Activated T-helper 2 cell treated with anti-CD3 and anti-CD28 coated beads, Interferon-gamma antibody, Interleukin-2, Interleukin-4, amounts not matched to agents 10 μg/mL and 5 μg/mL and 100 μg/mL, durations not matched to agents 14 hours and 24 hours and 36 hours (primary cell): ENCODE measurements around the gene ARPP21. TPM values are rescaled to one million over a fixed set of nuclear protein-coding genes. Genes with fewer than 3 reads are reported as not detected.

Source experiments
- DNase-seq: peaks from one replicate; pipeline ENCODE4 v3.0.0; 2021; ENCODE audit warnings: low spot score
- H3K27ac Mint-ChIP-seq: one replicate; pipeline ENCODE4 v1.8.0; 2021; ENCODE audit warnings: mixed read lengths
- H3K27me3 Mint-ChIP-seq: one replicate; pipeline ENCODE4 v1.8.0; 2021; ENCODE audit warnings: low read depth, mixed read lengths
- H3K36me3 Mint-ChIP-seq: one replicate; pipeline ENCODE4 v1.8.0; 2021; ENCODE audit warnings: low read depth, mixed read lengths
- H3K4me1 Mint-ChIP-seq: one replicate; pipeline ENCODE4 v1.8.0; 2021; ENCODE audit warnings: low read depth, mixed read lengths
- H3K4me3 Mint-ChIP-seq: one replicate; pipeline ENCODE4 v1.8.0; 2021; ENCODE audit warnings: low read depth, mild to moderate bottlenecking, moderate library complexity, mixed read lengths
- H3K9me3 Mint-ChIP-seq: one replicate; pipeline ENCODE4 v1.8.0; 2021; ENCODE audit warnings: mixed read lengths
- intact Hi-C: fragments of 100-400 bp; cut with micrococcal nuclease; formaldehyde crosslinking; loops from one replicate; pipeline ENCODE4 v1.15.1; 2023
- total RNA-seq: library from RNA; stranded (reverse); gene quantifications from 2 replicates; pipeline ENCODE4 v1.2.3, GENCODE V29; 2022

ARPP21 gene
- total RNA-seq, 1 donor from 2014 or later: 0.14 TPM

- H3K36me3 Mint-ChIP-seq: no peaks in the 10 kb centered on the region
- intact Hi-C loops: no loop called here
- no peak overlapping the region for H3K27ac Mint-ChIP-seq
- peaks cover 4% of the 10 kb centered on the region for H3K27me3 Mint-ChIP-seq
- H3K4me1 Mint-ChIP-seq: no peaks in the 10 kb centered on the region
- H3K4me3 Mint-ChIP-seq: no peak overlapping the region
- DNase-seq: no peak
- no peaks in the 10 kb centered on the region for H3K9me3 Mint-ChIP-seq
These were observed 8.1 kb downstream of the ARPP21 start for GRCh38 chr3:35647461-35647860.

GRCh38 chr3:35648347-35648746 is 9.0 kb downstream of the ARPP21 start:
- no peak for DNase-seq
- Mint-ChIP-seq H3K36me3 (no peaks in the 10 kb centered on the region), H3K27me3 (peaks cover 5% of the 10 kb centered on the region), H3K4me1 (no peaks in the 10 kb centered on the region), H3K4me3 (no peak overlapping the region), H3K27ac (no peak overlapping the region), H3K9me3 (no peaks in the 10 kb centered on the region)
- intact Hi-C loops: no loop called here

GRCh38 chr3:35649405-35649804 is 10.1 kb downstream of the ARPP21 start:
- H3K36me3 Mint-ChIP-seq: no peaks in the 10 kb centered on the region
- intact Hi-C loops: no loop called here
- H3K4me3 Mint-ChIP-seq: no peak overlapping the region
- H3K9me3 Mint-ChIP-seq: no peaks in the 10 kb centered on the region
- H3K27me3 Mint-ChIP-seq: peaks cover 6% of the 10 kb centered on the region
- no peaks in the 10 kb centered on the region for H3K4me1 Mint-ChIP-seq
- no peak for DNase-seq
- no peak overlapping the region for H3K27ac Mint-ChIP-seq

- Mint-ChIP-seq H3K36me3 (no peaks in the 10 kb centered on the region), H3K4me1 (no peaks in the 10 kb centered on the region), H3K27me3 (peaks cover 6% of the 10 kb centered on the region), H3K27ac (no peak overlapping the region), H3K9me3 (no peaks in the 10 kb centered on the region), H3K4me3 (no peak overlapping the region)
- intact Hi-C loops: no loop called here
- DNase-seq: no peak
These were observed 12.1 kb downstream of the ARPP21 start for GRCh38 chr3:35651426-35651825.

GRCh38 chr3:35651851-35652250 is 12.5 kb downstream of the ARPP21 start:
- DNase-seq: no peak
- no peaks in the 10 kb centered on the region for H3K9me3 Mint-ChIP-seq
- H3K27me3 Mint-ChIP-seq: peaks cover 6% of the 10 kb centered on the region
- H3K27ac Mint-ChIP-seq: no peak overlapping the region
- H3K36me3 Mint-ChIP-seq: no peaks in the 10 kb centered on the region
- intact Hi-C loops: no loop called here
- no peak overlapping the region for H3K4me3 Mint-ChIP-seq
- H3K4me1 Mint-ChIP-seq: no peaks in the 10 kb centered on the region

- Mint-ChIP-seq H3K4me3 (no peak overlapping the region), H3K27me3 (peaks cover 6% of the 10 kb centered on the region), H3K36me3 (no peaks in the 10 kb centered on the region), H3K27ac (no peak overlapping the region), H3K4me1 (no peaks in the 10 kb centered on the region), H3K9me3 (no peaks in the 10 kb centered on the region)
- intact Hi-C loops: no loop called here
- no peak for DNase-seq
These were observed 14.0 kb downstream of the ARPP21 start for GRCh38 chr3:35653347-35653746.

GRCh38 chr3:35654476-35654875 is 15.2 kb downstream of the ARPP21 start:
- H3K27me3 Mint-ChIP-seq: peaks cover 6% of the 10 kb centered on the region
- no peak for DNase-seq

GRCh38 chr3:35658686-35659085 is 19.4 kb downstream of the ARPP21 start:
- H3K9me3 Mint-ChIP-seq: no peaks in the 10 kb centered on the region
- DNase-seq: no peak

More at GRCh38 chr3:35654476-35654875, 15.2 kb downstream of the ARPP21 start:
- Mint-ChIP-seq H3K4me3 (no peak overlapping the region), H3K27ac (no peak overlapping the region), H3K4me1 (no peaks in the 10 kb centered on the region), H3K9me3 (no peaks in the 10 kb centered on the region), H3K36me3 (no peaks in the 10 kb centered on the region)
- intact Hi-C loops: no loop called here

GRCh38 chr3:35659768-35660167 is 20.4 kb downstream of the ARPP21 start:
- Mint-ChIP-seq H3K4me1 (no peaks in the 10 kb centered on the region), H3K36me3 (no peaks in the 10 kb centered on the region), H3K27me3 (no peaks in the 10 kb centered on the region), H3K9me3 (no peaks in the 10 kb centered on the region), H3K27ac (no peak overlapping the region), H3K4me3 (no peak overlapping the region)
- DNase-seq: no peak
- intact Hi-C loops: no loop called here

More at GRCh38 chr3:35658686-35659085, 19.4 kb downstream of the ARPP21 start:
- H3K27me3 Mint-ChIP-seq: no peaks in the 10 kb centered on the region
- no peaks in the 10 kb centered on the region for H3K36me3 Mint-ChIP-seq
- intact Hi-C loops: no loop called here
- no peaks in the 10 kb centered on the region for H3K4me1 Mint-ChIP-seq
- no peak overlapping the region for H3K27ac Mint-ChIP-seq
- no peak overlapping the region for H3K4me3 Mint-ChIP-seq

- no peaks in the 10 kb centered on the region for H3K4me1 Mint-ChIP-seq
- DNase-seq: no peak
- H3K36me3 Mint-ChIP-seq: no peaks in the 10 kb centered on the region
- H3K4me3 Mint-ChIP-seq: no peak overlapping the region
- no peaks in the 10 kb centered on the region for H3K9me3 Mint-ChIP-seq
- no peaks in the 10 kb centered on the region for H3K27me3 Mint-ChIP-seq
- intact Hi-C loops: no loop called here
- H3K27ac Mint-ChIP-seq: no peak overlapping the region
These were observed 24.1 kb downstream of the ARPP21 start for GRCh38 chr3:35663471-35663870.

GRCh38 chr3:35664460-35664919 is 25.2 kb downstream of the ARPP21 start:
- Mint-ChIP-seq H3K27ac (no peak overlapping the region), H3K4me1 (no peaks in the 10 kb centered on the region), H3K9me3 (no peaks in the 10 kb centered on the region), H3K4me3 (no peak overlapping the region), H3K27me3 (no peaks in the 10 kb centered on the region), H3K36me3 (no peaks in the 10 kb centered on the region)
- no peak for DNase-seq
- intact Hi-C loops: no loop called here

- H3K9me3 Mint-ChIP-seq: no peaks in the 10 kb centered on the region
These were observed 26.2 kb downstream of the ARPP21 start for GRCh38 chr3:35665390-35666055.

GRCh38 chr3:35666888-35667287 is 27.6 kb downstream of the ARPP21 start:
- no peaks in the 10 kb centered on the region for H3K4me1 Mint-ChIP-seq
- no peak for DNase-seq
- H3K27ac Mint-ChIP-seq: no peak overlapping the region
- intact Hi-C loops: no loop called here
- no peaks in the 10 kb centered on the region for H3K9me3 Mint-ChIP-seq
- no peaks in the 10 kb centered on the region for H3K27me3 Mint-ChIP-seq
- no peaks in the 10 kb centered on the region for H3K36me3 Mint-ChIP-seq
- H3K4me3 Mint-ChIP-seq: no peak overlapping the region

More at GRCh38 chr3:35665390-35666055, 26.2 kb downstream of the ARPP21 start:
- Mint-ChIP-seq H3K4me3 (no peak overlapping the region), H3K27me3 (no peaks in the 10 kb centered on the region), H3K4me1 (no peaks in the 10 kb centered on the region), H3K36me3 (no peaks in the 10 kb centered on the region), H3K27ac (no peak overlapping the region)
- intact Hi-C loops: no loop called here
- no peak for DNase-seq
